GM12878 (cell line): ENCODE measurements around the gene NCAPD3. TPM values are rescaled to one million over a fixed set of nuclear protein-coding genes. Genes with fewer than 3 reads are reported as not detected.

Experiments used
- ASH2L ChIP-seq: fragments of 300-600, 200-600 bp; sonication (generic); IDR thresholded peaks from 2 replicates; pipeline ENCODE4 v1.6.1; 2017; ENCODE audit warnings: low read depth, mild to moderate bottlenecking, borderline replicate concordance
- CBX3 ChIP-seq: fragments of 200-600 bp; sonication (generic); IDR thresholded peaks from 2 replicates; pipeline ENCODE4 v1.6.1; 2016; ENCODE audit warnings: low read depth, borderline replicate concordance
- CUX1 ChIP-seq: IDR thresholded peaks from 2 replicates; pipeline ENCODE4 v1.6.1; 2012; ENCODE audit warnings: improper control_type of control experiment, low read depth, low read length; ENCODE audit not compliant: insufficient replicate concordance
- MYB ChIP-seq: fragments of 150-350 bp; IDR thresholded peaks from 2 replicates; pipeline ENCODE4 v1.6.1; 2014; ENCODE audit warnings: mild to moderate bottlenecking, low read depth, low read length, borderline replicate concordance
- PAX5 ChIP-seq: IDR thresholded peaks from 2 replicates; pipeline ENCODE4 v1.6.1; 2011; ENCODE audit warnings: low read depth, low read length, borderline replicate concordance
- ZNF592 ChIP-seq: fragments of 450-650 bp; IDR thresholded peaks from 2 replicates; pipeline ENCODE4 v1.6.1; 2017; ENCODE audit warnings: mild to moderate bottlenecking, moderate library complexity
- polyA plus RNA-seq, 11 experiments: library from polyadenylated mRNA; depleted of rRNA in 4 of 11; unstranded in 6 of 11; stranded (reverse) in 5 of 11; fragments of >200 nt; fragmentation: Nextera tagmentation in 4 of 11; fragmentation: Illumina TruSeq in 1 of 11; extraction: Ambion mirVana in 4 of 11; extraction: Trizol in 1 of 11; gene quantifications; 1 replicate in 1 of 11; 2 replicates in 10 of 11; pipeline versions ENCODE4 v1.2.1 to v1.2.3, GENCODE V29; 2011 to 2016; ENCODE audit warnings: inconsistent platforms in 2 of 11, missing spikeins in 2 of 11, low read depth in 1 of 11
- total RNA-seq, 4 experiments: library from RNA; depleted of rRNA in 3 of 4; stranded (reverse); fragments of >200 nt in 3 of 4; fragmentation: Illumina TruSeq in 1 of 4; extraction: Trizol in 1 of 4; gene quantifications; 2 replicates each; pipeline versions ENCODE4 v1.2.1 to v1.2.3, GENCODE V29; 2013 to 2021

Gene NCAPD3
- total and polyA plus RNA-seq, 10 of the 15 experiments (the other 5 are each of a cell fraction or from before 2014, with no cell fraction given), result 14.9 to 58.2 (median 48.2) TPM

GRCh38 chr11:134267461-134267860 is 43.7 kb upstream of the NCAPD3 start (continued):
- no peak for TF ChIP-seq CBX3
- no peak for TF ChIP-seq PAX5
- no peak for TF ChIP-seq ZNF592
- TF ChIP-seq CUX1, result no peak
- TF ChIP-seq MYB, result no peak
- no peak for TF ChIP-seq ASH2L
